MG63 (cell line): ENCODE results near the gene THSD4. TPM values are rescaled to one million over a fixed set of nuclear protein-coding genes. Genes with fewer than 3 reads are reported as not detected.
"Not testable (repeated sequence)": the region's sequence is repeated elsewhere in the genome, so short reads cannot be mapped to it uniquely, and the experiment has no call there.

Experiments
- DNase-seq: peaks from one replicate; pipeline ENCODE4 v3.0.0-alpha.2; 2020
- H3K27me3 ChIP-seq: fragments of 250-450 bp; sonication (Bioruptor Pico); 2 replicates; pipeline ENCODE4 v1.5.1; 2020; ENCODE audit warnings: mild to moderate bottlenecking, moderate library complexity
- H3K36me3 ChIP-seq: fragments of 250-450 bp; sonication (Bioruptor Pico); 2 replicates; pipeline ENCODE4 v1.5.1; 2020; ENCODE audit warnings: mild to moderate bottlenecking, moderate library complexity
- H3K4me3 ChIP-seq: fragments of 250-450 bp; sonication (Bioruptor Pico); 2 replicates; pipeline ENCODE4 v1.5.1; 2020; ENCODE audit warnings: mild to moderate bottlenecking, moderate library complexity
- H3K9me3 ChIP-seq: fragments of 250-450 bp; sonication (Bioruptor Pico); 2 replicates; pipeline ENCODE4 v1.5.1; 2020; ENCODE audit warnings: mild to moderate bottlenecking, moderate library complexity
- total RNA-seq: library from RNA; depleted of rRNA; stranded (reverse); fragments of >200 nt; shearing (Covaris generic); gene quantifications from 2 replicates; pipeline ENCODE4 v1.2.3, GENCODE V29; 2014; ENCODE audit warnings: low replicate concordance

Gene THSD4
- total RNA-seq, 1 experiment from 2014 or later: 10.2 TPM

DNA sequence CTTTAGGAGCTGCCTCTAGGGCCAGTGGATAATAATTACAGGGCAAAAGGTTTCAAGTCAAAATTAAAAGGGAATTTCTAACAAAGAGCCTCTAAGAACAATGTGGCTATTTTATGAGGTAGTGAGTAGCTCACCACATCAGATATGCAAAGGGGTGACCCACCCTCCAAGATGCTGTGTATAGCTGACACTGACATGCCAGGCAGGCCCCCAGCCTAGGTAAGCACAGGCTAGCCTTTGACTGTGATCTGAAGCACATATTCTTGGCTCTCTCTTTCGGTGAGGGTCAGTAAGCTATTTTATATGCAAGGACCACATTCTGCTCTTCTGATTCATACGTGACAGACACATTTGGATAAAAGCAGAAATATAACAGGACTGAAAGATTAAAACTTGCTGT lies 2.8 kb upstream of the THSD4 start:
- Histone ChIP-seq H3K36me3 (no peaks in the 10 kb centered on the region; the same call in 1 of the 2 replicates), H3K9me3 (no peaks in the 10 kb centered on the region), H3K4me3 (no peak overlapping the region), H3K27me3 (no peaks in the 10 kb centered on the region)
- DNase-seq: no peak

DNA sequence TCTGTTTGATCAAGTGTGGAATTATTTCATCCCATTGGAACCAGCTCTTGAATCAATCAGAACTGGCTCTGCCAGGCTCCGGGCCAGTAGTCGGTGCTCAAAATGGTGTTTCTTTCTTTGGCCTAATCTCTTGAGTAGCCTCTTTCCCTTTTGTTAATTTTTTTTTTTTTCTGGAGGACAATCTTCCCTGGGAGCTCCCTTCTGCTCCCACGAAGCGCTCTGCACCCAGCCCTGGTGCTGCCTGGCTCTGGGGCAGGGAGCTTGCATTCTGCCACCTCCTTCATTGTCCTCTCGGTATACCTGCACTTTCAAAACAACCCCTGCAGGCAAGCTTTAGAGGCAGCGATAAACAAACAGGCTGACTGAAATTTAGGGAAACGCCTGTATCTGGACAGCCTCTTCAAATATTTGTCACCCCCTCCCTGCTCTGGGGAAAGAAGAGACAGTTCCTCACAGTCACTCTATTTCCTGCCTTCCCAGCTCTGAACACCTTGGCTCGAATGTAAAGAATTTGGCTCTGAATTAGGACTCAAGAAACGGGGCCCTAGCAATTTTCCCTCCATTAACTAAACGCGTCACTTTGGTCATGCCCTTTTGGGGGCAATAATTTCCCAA lies 1.1 kb upstream of the THSD4 start:
- Histone ChIP-seq H3K9me3 (no peaks in the 10 kb centered on the region), H3K4me3 (no peak overlapping the region), H3K27me3 (no peaks in the 10 kb centered on the region), H3K36me3 (no peaks in the 10 kb centered on the region; the same call in 1 of the 2 replicates)
- DNase-seq: no peak

DNA sequence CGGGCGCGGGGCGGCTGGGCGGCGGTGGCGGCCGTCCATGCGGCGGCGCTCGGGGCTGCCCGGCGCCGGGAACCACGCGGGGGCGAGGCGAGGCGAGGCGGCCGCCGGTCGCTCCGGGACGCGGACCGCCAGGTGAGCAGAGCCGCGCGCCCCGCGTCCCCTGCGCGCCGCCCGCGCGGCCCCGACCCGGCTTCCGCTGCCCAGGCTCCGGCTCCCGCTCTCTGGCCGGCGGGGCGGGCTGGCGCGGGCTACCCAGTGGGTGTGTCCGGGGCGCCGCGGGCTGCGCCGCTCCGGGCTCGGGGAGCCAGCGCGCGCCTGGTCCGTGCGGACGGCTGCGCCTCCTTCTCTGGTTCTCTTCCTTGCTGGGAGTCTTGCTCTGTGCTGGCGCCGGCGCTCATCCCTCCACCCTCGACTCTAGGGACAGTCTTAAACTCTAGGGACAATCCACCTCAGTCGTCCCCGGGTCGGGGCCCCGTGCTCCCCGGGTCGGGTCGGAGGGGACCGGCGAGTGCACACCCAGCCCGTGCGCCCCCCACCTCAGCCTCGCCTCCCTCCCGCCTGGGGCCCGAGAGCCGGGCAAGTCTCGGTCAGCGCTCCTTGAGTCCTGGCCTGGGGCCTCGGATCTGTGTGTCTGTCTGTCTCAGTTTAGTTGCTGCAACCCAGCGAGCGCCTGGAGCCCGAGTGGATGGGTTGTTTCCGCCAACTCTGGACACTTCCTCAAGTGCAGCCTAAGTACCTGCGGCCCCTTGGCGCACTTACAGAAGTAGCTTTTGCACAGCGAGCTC lies 488 bp downstream of the THSD4 start:
- peak; percentile 71 for DNase-seq

DNA sequence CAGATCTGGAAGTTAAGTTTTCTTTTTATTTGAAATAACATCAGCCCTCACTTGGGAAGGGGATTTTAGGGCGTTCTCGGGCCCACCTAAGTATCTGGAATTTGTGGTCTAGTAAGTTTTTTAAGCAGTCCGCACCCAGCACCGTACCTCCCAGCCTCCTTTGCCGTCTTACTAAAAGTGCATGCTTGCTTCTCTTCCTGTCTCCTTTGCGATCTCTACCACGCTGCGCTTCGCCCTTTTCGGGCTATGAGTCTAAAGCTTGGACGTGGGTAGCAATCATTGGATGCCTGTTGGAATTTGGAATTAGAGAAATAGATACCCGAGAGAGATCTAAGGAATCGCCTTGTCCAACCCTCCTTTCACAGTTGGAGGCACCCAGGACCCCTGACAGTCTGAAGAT lies 1.1 kb downstream of the THSD4 start:
- DNase-seq: no peak
- H3K27me3 ChIP-seq: no peaks in the 10 kb centered on the region
- H3K9me3 ChIP-seq: no peaks in the 10 kb centered on the region
- peak overlapping the region; percentile 83 for H3K4me3 ChIP-seq
- H3K36me3 ChIP-seq: peaks cover 2% of the 10 kb centered on the region; the same call in 1 of the 2 replicates

More for the DNA sequence above, 488 bp downstream of the THSD4 start:
- H3K4me3 ChIP-seq: peak overlapping the region; percentile 83
- H3K9me3 ChIP-seq: no peaks in the 10 kb centered on the region
- peaks cover 2% of the 10 kb centered on the region; the same call in 1 of the 2 replicates for H3K36me3 ChIP-seq
- no peaks in the 10 kb centered on the region for H3K27me3 ChIP-seq

DNA sequence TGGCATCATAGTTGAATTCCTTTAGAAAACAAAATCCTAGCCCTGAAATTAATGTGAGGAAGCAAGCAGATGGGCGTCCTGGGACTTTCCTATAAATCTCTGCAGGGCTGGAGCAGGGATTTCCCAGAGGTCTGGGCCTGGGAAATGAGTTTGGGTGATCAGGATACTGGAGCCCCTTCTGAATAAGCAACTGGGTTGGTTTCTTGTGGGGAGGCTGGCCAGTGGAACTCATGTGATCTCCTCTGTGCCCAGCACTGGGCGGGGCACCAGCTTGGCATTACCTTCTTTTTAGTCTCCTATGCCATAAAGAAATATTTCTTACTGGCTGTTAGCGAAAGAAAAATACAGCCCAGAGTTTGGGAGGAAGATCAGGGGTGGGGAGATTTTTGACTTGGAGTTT lies 1.7 kb downstream of the THSD4 start:
- peak; percentile 61 for DNase-seq
- no peaks in the 10 kb centered on the region for H3K9me3 ChIP-seq
- peaks cover 3% of the 10 kb centered on the region for H3K36me3 ChIP-seq
- H3K27me3 ChIP-seq: no peaks in the 10 kb centered on the region
- H3K4me3 ChIP-seq: peak overlapping the region; percentile 83

DNA sequence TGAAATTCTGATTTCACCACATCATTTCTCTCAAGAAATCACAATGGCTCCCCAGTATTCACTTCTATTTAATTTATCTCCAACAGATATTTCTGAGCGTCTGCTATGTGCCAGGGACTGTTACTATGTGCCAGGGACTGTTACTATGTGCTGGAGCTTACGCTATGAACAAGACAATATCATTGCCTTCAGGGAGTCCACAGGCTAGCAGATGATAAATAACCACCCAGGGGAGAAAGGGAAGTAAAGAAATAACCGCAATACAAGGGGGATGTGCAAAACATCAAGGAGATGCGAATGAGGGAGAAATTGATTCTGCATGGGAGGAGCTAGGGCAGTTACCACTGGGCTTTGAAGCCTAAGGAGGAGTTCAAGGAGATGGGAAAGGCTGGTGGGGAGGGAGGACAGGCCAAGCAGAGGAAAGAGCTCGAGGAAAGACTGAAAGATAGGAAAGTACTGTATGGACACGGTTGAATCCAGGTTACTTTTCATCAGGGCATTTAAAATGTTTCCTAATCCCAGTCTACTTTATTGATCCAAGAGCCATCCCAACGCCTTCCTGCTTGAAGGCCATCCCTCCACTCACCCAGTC lies 2.5 kb downstream of the THSD4 start:
- no peak overlapping the region for H3K4me3 ChIP-seq
- H3K27me3 ChIP-seq: no peaks in the 10 kb centered on the region
- H3K36me3 ChIP-seq: peaks cover 7% of the 10 kb centered on the region
- no peaks in the 10 kb centered on the region for H3K9me3 ChIP-seq
- no peak for DNase-seq

DNA sequence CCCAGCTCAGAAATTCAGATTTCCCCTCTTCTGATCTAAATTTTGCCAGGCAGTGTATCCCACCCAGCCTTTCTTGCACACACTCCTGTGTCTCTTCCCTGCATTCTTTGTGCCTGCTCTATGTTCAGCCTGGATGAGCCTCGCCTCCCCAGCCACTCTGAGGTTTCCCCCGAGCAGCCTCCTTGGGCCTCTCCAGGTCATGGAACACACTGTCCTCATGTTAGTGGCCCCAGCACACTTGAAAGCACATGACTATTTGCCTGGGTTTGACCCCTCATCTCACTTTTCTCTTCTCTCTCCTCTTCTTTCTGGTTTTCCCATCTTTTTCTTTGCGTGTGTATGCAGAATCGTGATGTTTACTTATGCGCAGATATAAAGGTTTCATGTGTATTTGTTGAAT lies 3.1 kb downstream of the THSD4 start:
- Histone ChIP-seq H3K36me3 (peaks cover 7% of the 10 kb centered on the region), H3K4me3 (no peak overlapping the region), H3K9me3 (no peaks in the 10 kb centered on the region), H3K27me3 (no peaks in the 10 kb centered on the region)
- DNase-seq: no peak

DNA sequence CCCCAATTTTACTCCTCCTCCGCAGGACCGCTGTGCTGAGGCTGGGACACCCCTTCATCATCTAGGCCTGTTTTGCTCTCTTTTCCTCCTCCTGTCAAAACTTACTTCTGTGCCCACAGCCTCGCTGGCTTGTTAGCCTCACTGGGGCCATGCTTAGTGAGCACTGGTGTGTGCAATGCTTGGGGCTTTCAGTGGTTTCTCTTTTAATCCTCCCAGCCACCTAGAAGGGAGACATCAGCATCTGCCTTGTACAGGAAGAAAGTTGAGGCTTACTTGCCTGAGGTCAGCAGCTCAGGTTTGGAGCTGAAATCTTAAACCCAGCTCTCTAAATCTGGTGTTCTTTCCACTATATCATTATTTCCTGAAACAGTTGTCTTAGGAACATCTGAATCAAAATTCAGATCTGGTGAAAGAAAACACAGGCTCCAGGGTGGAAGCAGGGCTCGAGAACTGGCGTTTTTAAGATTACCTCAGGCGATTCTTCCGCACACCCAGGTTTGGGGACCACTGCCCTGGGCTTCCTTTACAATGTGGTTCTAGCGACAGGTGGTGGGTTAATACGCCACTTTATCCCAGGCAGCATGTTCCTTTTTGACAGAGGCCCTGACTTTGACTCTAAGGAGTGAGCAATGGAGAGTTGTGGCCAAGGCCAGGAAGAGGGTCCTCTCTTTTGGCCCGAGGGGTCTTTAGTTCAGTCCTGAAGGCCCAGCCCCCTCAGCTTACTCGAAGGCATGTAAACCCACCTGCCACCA lies 3.8 kb downstream of the THSD4 start:
- Histone ChIP-seq H3K27me3 (no peaks in the 10 kb centered on the region), H3K36me3 (peaks cover 11% of the 10 kb centered on the region), H3K9me3 (no peaks in the 10 kb centered on the region), H3K4me3 (no peak overlapping the region)
- DNase-seq: no peak

DNA sequence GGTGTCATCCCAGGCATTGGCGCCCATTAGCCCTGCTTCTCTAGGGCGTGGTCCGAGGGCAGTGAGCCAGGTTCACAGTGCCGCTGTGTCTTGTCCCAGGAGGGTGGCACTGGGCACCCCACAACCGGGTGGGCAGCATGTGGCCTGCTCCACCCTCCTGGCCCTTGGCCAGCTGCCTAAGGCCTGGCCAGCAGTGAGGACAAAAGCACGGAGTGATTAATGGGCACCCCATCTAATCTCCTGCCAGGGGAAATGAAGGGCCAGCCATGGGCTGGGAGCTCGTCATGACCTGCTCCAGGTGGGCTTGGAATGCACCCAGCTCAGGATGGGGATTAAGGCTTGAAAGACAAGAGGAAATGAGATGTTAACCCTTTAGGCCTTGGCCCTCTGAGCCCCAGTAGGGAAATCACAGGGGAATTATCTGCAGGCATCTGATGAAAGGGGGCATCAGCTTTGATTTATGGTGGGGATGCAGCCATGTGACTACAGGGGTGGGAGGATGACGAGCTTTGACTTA lies 5.2 kb downstream of the THSD4 start:
- H3K36me3 ChIP-seq: peaks cover 12% of the 10 kb centered on the region
- no peaks in the 10 kb centered on the region for H3K27me3 ChIP-seq
- DNase-seq: no peak
- H3K9me3 ChIP-seq: no peaks in the 10 kb centered on the region
- no peak overlapping the region for H3K4me3 ChIP-seq

DNA sequence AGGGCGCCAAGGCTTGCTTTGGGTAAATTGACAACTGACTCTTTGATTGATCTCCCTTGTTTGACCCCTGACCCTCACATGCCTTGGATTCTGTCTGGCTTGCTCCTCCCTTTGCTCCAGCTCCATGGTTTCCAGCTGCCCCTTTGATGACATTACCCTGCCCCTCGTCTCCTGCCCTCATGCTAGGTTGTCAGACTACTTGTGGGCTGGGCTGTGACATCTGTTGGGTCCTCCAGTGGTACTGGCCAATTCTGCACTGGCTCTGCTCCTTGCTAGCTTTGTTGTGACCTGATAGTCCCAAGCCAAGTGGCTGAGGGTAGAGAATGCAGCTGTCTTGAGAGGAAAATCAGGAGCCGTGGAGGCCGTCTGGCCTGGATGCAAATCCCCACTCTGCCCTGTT lies 6.2 kb downstream of the THSD4 start:
- H3K9me3 ChIP-seq: no peaks in the 10 kb centered on the region
- no peak overlapping the region for H3K4me3 ChIP-seq
- DNase-seq: no peak

DNA sequence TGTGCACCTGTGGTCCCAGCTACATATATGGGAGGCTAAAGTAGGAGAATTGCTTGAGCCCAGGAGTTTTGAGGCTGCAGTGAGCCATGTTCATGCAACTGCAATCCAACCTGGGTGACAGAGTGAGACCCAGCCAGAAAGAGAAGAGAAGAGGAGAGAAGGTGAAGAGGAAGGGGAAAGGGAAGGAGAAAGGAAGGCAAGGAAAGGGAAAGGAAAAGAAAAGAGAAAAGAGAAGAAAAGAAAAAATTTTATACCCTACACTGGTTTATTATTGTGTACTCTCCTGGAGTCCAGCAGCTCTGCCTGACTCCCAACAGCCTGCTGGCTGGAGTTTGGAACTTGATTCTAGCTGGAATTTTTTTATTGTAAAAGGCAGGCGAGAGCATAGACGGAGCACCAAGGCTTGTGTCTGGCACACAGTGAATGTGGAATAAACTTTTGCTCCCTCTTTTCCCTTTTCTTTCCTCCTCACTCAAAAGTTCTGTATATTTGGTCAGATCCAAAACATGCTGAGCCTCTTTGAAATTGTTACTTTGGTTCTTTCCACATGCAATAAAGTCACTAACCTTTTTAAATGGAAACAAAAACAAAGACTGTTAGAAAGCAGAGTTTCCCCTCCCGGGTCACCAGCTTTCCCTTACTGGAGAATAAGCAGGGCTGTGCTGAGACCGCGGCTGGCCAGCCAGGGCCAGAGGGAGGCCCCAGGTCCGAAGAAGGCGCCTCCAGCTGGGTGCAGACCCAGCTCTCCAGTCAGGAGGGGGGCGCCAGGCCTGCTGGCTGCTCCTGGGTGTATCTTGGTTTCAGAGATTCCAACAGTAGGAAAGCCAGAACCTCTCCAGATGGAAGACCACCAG lies 9.9 kb downstream of the THSD4 start:
- Histone ChIP-seq H3K4me3 (no peak overlapping the region), H3K9me3 (no peaks in the 10 kb centered on the region; the same call in 1 of the 2 replicates), H3K36me3 (peaks cover 20% of the 10 kb centered on the region), H3K27me3 (no peaks in the 10 kb centered on the region)
- DNase-seq: no peak

More for the DNA sequence above, 6.2 kb downstream of the THSD4 start:
- Histone ChIP-seq H3K36me3 (peaks cover 15% of the 10 kb centered on the region), H3K27me3 (no peaks in the 10 kb centered on the region)

DNA sequence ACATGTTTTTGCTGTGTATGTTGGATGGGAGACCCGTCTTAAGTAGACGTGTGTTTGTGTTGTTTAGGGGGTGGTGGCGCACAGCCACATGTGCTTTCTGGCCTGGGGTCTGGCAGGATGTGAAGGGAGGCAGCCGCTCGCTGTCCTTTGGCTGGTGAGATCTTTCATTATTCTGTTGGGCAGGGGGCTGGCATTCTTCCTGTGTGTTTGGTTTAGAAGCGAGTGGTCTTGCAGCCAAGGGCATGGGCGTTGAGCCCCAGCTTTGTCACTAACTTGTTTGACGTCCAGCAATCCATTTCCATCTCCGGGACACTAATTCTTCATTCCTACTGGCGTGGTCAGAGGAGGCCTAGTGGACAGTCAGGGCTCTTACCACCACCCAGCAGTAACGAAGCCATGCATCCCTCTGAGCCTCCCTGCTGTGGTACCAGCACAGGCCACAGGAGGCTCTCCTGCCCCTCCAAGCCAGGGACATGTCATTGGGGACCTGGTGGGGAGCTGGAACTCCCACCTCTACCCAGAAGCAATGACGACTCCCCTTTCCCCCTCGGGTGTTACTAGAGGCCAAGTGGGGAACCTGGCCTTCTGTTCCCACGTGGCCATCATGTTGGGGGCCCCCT lies 10.7 kb downstream of the THSD4 start:
- no peaks in the 10 kb centered on the region; the same call in 1 of the 2 replicates for H3K9me3 ChIP-seq
- H3K36me3 ChIP-seq: peaks cover 20% of the 10 kb centered on the region
- no peak overlapping the region for H3K4me3 ChIP-seq
- H3K27me3 ChIP-seq: no peaks in the 10 kb centered on the region
- no peak for DNase-seq

DNA sequence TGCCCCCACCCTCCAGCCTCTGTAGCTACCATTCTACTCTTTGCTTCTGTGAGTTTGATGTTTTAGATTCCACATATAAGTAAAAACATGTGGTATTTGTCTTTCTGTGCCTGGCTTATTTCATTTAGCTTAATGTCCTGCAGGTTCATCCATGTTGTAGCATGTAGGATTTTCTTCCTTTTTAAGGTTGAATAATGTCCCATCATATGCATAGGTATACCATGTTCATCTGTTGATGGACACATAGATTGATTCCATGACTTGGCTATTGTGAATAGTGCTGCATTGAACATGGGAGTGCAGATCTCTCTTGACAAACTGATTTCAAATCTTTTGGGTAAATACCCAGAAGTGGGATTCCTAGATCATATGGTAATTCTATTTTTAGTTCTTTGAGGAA lies 11.8 kb downstream of the THSD4 start:
- DNase-seq: no peak

DNA sequence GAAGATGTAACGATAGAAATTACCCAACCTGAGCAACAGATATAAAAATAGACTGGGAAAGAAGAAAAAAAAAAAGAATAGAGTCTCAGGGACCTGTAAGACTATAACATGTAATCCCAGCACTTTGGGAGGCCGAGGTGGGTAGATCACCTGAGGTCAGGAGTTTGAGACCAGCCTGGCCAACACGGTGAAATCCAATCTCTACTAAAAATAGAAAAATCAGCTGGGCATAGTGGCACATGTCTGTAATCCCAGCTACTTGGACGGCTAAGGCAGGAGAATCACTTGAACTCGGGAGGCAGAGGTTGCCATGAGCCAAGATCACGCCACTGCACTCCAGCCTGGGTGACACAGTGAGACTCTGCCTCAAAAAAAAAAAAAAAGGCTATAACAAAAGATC lies 12.9 kb downstream of the THSD4 start:
- H3K27me3 ChIP-seq, DNase-seq, H3K9me3 ChIP-seq, H3K4me3 ChIP-seq: not testable (repeated sequence)
- H3K36me3 ChIP-seq: peaks cover 16% of the 10 kb centered on the region

More for the DNA sequence above, 11.8 kb downstream of the THSD4 start:
- Histone ChIP-seq H3K9me3 (no peaks in the 10 kb centered on the region; the same call in 1 of the 2 replicates), H3K4me3 (no peak overlapping the region), H3K36me3 (peaks cover 19% of the 10 kb centered on the region), H3K27me3 (no peaks in the 10 kb centered on the region)

DNA sequence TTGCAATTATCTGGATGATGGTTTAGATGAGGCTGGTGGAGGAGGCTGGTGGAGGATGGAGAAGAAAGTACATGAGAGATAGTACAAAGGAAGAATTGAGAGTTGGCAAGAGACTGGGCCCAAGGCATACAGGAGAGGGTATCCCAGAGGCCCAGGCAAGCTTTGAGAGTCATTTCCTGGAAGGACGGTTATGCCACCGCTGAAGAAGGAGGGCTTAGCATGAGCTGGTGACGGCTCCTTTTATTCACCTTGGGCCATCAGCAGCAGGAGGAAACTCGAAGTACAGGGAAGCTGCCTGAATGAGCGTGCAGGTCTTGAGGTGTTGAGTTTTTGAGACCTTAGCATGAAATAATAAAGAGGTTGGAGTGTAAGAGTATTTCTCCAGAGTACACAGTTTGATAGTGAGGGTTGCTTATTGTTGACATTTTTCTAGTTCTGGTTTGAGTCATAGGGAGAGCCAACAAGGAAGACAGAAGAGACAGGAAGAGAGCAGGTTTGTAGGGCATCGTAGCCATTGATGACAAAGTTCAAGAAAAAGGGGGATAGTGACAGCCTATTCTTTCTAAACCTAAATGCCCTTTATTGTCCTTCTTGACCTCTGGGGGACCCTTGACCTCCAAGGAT lies 13.8 kb downstream of the THSD4 start:
- DNase-seq: no peak
- H3K4me3 ChIP-seq: no peak overlapping the region
- peaks cover 14% of the 10 kb centered on the region for H3K36me3 ChIP-seq
- H3K27me3 ChIP-seq: no peaks in the 10 kb centered on the region
- no peaks in the 10 kb centered on the region; the same call in 1 of the 2 replicates for H3K9me3 ChIP-seq
